B cell (primary cell): ENCODE measurements around the gene PLCG1. TPM values are rescaled to one million over a fixed set of nuclear protein-coding genes. Genes with fewer than 3 reads are reported as not detected.

Experiments
- ATAC-seq: fragments of 200-7000 bp; cut with Tn5 transposase; one replicate; pipeline ENCODE4 v1.10.0; 2021; ENCODE audit warnings: low read depth, mild to moderate bottlenecking, moderate number of reproducible peaks, moderate library complexity
- CTCF ChIA-PET: fragments of 350-600 bp; sonication (Branson Sonifier 250); formaldehyde crosslinking; loops from one replicate; lab custom pipeline; 2021; ENCODE audit warnings: antibody characterized with exemption, inconsistent platforms; lab: Charles Lee
- POLR2A ChIA-PET: fragments of 350-600 bp; sonication (Branson Sonifier 250); formaldehyde crosslinking; loops from one replicate; lab custom pipeline; 2021; ENCODE audit warnings: antibody characterized with exemption; lab: Charles Lee
- DNase-seq: peaks from one replicate; pipeline ENCODE4 v3.0.0; 2013
- H2AFZ ChIP-seq: 2 replicates; pipeline ENCODE4 v1.6.1; 2012; ENCODE audit warnings: mild to moderate bottlenecking, low read depth, low read length; ENCODE audit not compliant: insufficient read depth, poor library complexity, severe bottlenecking
- H3K27ac ChIP-seq, 2 donors: 1 replicate in 1 of 2; 2 replicates in 1 of 2; pipeline ENCODE4 v1.5.1; 2012 to 2013; ENCODE audit warnings: low read length in 2 of 2, mild to moderate bottlenecking in 2 of 2, moderate library complexity in 1 of 2
- H3K27me3 ChIP-seq, 4 experiments: fragments of 200-600 bp in 1 of 4; sonication (generic) in 1 of 4; replicated peaks in 1 of 4; 1 replicate in 2 of 4; 2 replicates in 2 of 4; pipeline versions ENCODE4 v1.6.1 to v1.7.0; 2013 to 2016; ENCODE audit warnings: low read length in 3 of 4, mild to moderate bottlenecking in 2 of 4, mixed read lengths in 1 of 4, moderate library complexity in 1 of 4; ENCODE audit not compliant: insufficient read depth in 4 of 4, control insufficient read depth in 3 of 4; ENCODE audit errors: control extremely low read depth in 1 of 4
- H3K36me3 ChIP-seq, 2 experiments: replicated peaks in 1 of 2; 1 replicate in 1 of 2; 2 replicates in 1 of 2; pipeline versions ENCODE4 v1.6.1 to v1.7.1; 2013; ENCODE audit warnings: low read length in 1 of 2; ENCODE audit not compliant: insufficient read depth in 2 of 2, control insufficient read depth in 1 of 2; ENCODE audit errors: control extremely low read depth in 1 of 2, extremely low read depth in 1 of 2
- H3K4me1 ChIP-seq, 2 donors: fragments of 200-600 bp in 1 of 2; sonication (generic) in 1 of 2; 1 replicate in 1 of 2; 2 replicates in 1 of 2; pipeline versions ENCODE4 v1.5.1 to v1.6.1; 2013 to 2017; ENCODE audit warnings: low read length in 2 of 2; ENCODE audit not compliant: control insufficient read depth in 2 of 2, insufficient read depth in 2 of 2
- H3K4me2 ChIP-seq: replicated peaks from 2 replicates; pipeline ENCODE3; 2012; ENCODE audit warnings: mild to moderate bottlenecking, low read depth, low read length; ENCODE audit not compliant: poor library complexity, severe bottlenecking
- H3K4me3 ChIP-seq, 5 experiments: fragments of 200-600 bp in 1 of 5; sonication (generic) in 1 of 5; 1 replicate in 3 of 5; 2 replicates in 2 of 5; pipeline versions ENCODE4 v1.5.1 to v1.7.0; 2011 to 2016; ENCODE audit warnings: low read length in 4 of 5, mild to moderate bottlenecking in 4 of 5, low read depth in 2 of 5, control low read depth in 1 of 5, moderate library complexity in 1 of 5; ENCODE audit not compliant: insufficient read depth in 1 of 5; ENCODE audit errors: control extremely low read depth in 1 of 5, extremely low read depth in 1 of 5
- H3K79me2 ChIP-seq: fragments of 200-600 bp; sonication (generic); one replicate; pipeline ENCODE4 v1.6.0; 2016; ENCODE audit warnings: low read length; ENCODE audit not compliant: control insufficient read depth, insufficient read depth
- H3K9ac ChIP-seq: fragments of 200-600 bp; sonication (generic); 2 replicates; pipeline ENCODE4 v1.6.1; 2017; ENCODE audit warnings: mild to moderate bottlenecking, low read length, moderate library complexity
- H3K9me3 ChIP-seq, 3 donors: one replicate each; pipeline versions ENCODE4 v1.6.1 to v1.7.1; 2013; ENCODE audit warnings: low read length in 2 of 3; ENCODE audit not compliant: control insufficient read depth in 2 of 3, insufficient read depth in 1 of 3; ENCODE audit errors: control extremely low read depth in 1 of 3
- H4K20me1 ChIP-seq: 2 replicates; pipeline ENCODE4 v1.6.0; 2012; ENCODE audit warnings: mild to moderate bottlenecking, low read length; ENCODE audit not compliant: insufficient read depth, control insufficient read depth, poor library complexity, severe bottlenecking
- H3K27ac Mint-ChIP-seq: one replicate; pipeline ENCODE4 v1.8.0; 2021; ENCODE audit warnings: mixed read lengths
- H3K27me3 Mint-ChIP-seq: one replicate; pipeline ENCODE4 v1.8.0; 2021; ENCODE audit warnings: mixed read lengths
- H3K4me1 Mint-ChIP-seq: one replicate; pipeline ENCODE4 v1.8.0; 2021; ENCODE audit warnings: mixed read lengths
- H3K4me3 Mint-ChIP-seq: one replicate; pipeline ENCODE4 v1.8.0; 2021; ENCODE audit warnings: mixed read lengths
- H3K9me3 Mint-ChIP-seq: one replicate; pipeline ENCODE4 v1.8.0; 2022; ENCODE audit warnings: mixed read lengths; ENCODE audit not compliant: insufficient read depth
- CTCF ChIP-seq: fragments of 200-600 bp; IDR thresholded peaks from one replicate; pipeline ENCODE4 v1.8.0; 2022; ENCODE audit warnings: antibody characterized with exemption, mild to moderate bottlenecking
- EZH2 ChIP-seq: IDR thresholded peaks from 2 replicates; pipeline ENCODE4 v1.6.1; 2012; ENCODE audit warnings: borderline replicate concordance, low read depth, mild to moderate bottlenecking, moderate library complexity, low read length; ENCODE audit not compliant: insufficient read depth, poor library complexity, severe bottlenecking
- whole genome bisulfite sequencing: methylation state at CpG from one replicate; pipeline ENCODE4 v1.1.5; 2013; ENCODE audit warnings: missing lambda C conversion rate; ENCODE audit not compliant: insufficient coverage; 5-methylcytosine and 5-hydroxymethylcytosine counted together
- intact Hi-C: fragments of 100-400 bp; cut with micrococcal nuclease; formaldehyde crosslinking; loops from one replicate; pipeline ENCODE4 v1.10.0; 2022
- polyA plus RNA-seq: library from polyadenylated mRNA; depleted of rRNA; stranded (reverse); fragments of >200 nt; gene quantifications from 2 replicates; pipeline ENCODE4 v1.2.3, GENCODE V29; 2012
- total RNA-seq, 2 donors: library from RNA; stranded (reverse); fragments of 120-200 nt in 1 of 2; gene quantifications; 1 replicate in 1 of 2; 2 replicates in 1 of 2; pipeline versions ENCODE4 v1.2.3 to v1.2.4, GENCODE V29; 2013 to 2022

The PLCG1 gene
- total and polyA plus RNA-seq, 2 donors (not counting 1 experiment from before 2014, with no cell fraction given) = 98.7 to 101 TPM

GRCh38 chr20:41108531-41108930 is 28.8 kb upstream of the PLCG1 start:
- H3K27ac ChIP-seq = no peak overlapping the region
- 100% methylated on average over 1 of the region's 1 CpG for WGBS
- no peak overlapping the region for H3K27ac Mint-ChIP-seq

GRCh38 chr20:41110012-41110411 is 27.3 kb upstream of the PLCG1 start:
- intact Hi-C loops = no loop called here
- Histone ChIP-seq H3K27ac (no peak overlapping the region), H3K36me3 (peaks cover 4 to 37% of the 10 kb centered on the region in 2 experiments), H4K20me1 (no peaks in the 10 kb centered on the region), H3K4me1 (no peaks in the 10 kb centered on the region), H3K9ac (no peak overlapping the region), H3K9me3 (no peaks in the 10 kb centered on the region), H3K4me3 (no peak overlapping the region), H3K79me2 (no peaks in the 10 kb centered on the region), H3K4me2 (no peak overlapping the region), H2AFZ (no peak overlapping the region), H3K27me3 (no peaks in the 10 kb centered on the region)
- DNase-seq = no peak
- no peaks in the 10 kb centered on the region for H3K27me3 Mint-ChIP-seq
- no peak overlapping the region for H3K27ac Mint-ChIP-seq
- no peak overlapping the region for H3K4me3 Mint-ChIP-seq
- ChIA-PET POLR2A (interaction anchor here (0.5 to 1.0 kb wide), 2 partner anchors 21 to 157 kb away, joined by 3 to 4 read pairs; no protein-coding TSS in a partner anchor), CTCF (interaction anchor here (1.3 to 1.6 kb wide), 2 partner anchors 15 to 142 kb away, joined by 6 to 7 read pairs; no protein-coding TSS in a partner anchor)
- peaks cover 17% of the 10 kb centered on the region for H3K4me1 Mint-ChIP-seq
- 100% methylated on average over 5 of the region's 11 CpGs for WGBS
- no peak for ATAC-seq
- TF ChIP-seq CTCF (no peak), EZH2 (no peak)
- no peaks in the 10 kb centered on the region for H3K9me3 Mint-ChIP-seq

More at GRCh38 chr20:41108531-41108930, 28.8 kb upstream of the PLCG1 start:
- no peaks in the 10 kb centered on the region for H4K20me1 ChIP-seq
- no peaks in the 10 kb centered on the region for H3K79me2 ChIP-seq
- ATAC-seq (no peak), DNase-seq (no peak)
- H3K4me3 ChIP-seq = no peak overlapping the region
- no peaks in the 10 kb centered on the region for H3K4me1 ChIP-seq
- no peaks in the 10 kb centered on the region for H3K9me3 ChIP-seq
- Mint-ChIP-seq H3K4me1 (peaks cover 17% of the 10 kb centered on the region), H3K4me3 (no peak overlapping the region), H3K9me3 (no peaks in the 10 kb centered on the region), H3K27me3 (no peaks in the 10 kb centered on the region)
- H3K27me3 ChIP-seq = no peaks in the 10 kb centered on the region
- CTCF ChIA-PET = interaction anchor here (0.6 to 1.6 kb wide), 4 partner anchors 12 to 189 kb away, joined by 3 to 4 read pairs (median 3); no protein-coding TSS in a partner anchor
- intact Hi-C loops = no loop called here
- POLR2A ChIA-PET = no interaction called here
- H2AFZ ChIP-seq = no peak overlapping the region
- peaks cover 0 to 38% of the 10 kb centered on the region in 2 experiments for H3K36me3 ChIP-seq
- H3K9ac ChIP-seq = no peak overlapping the region
- TF ChIP-seq EZH2 = no peak
- TF ChIP-seq CTCF = no peak
- no peak overlapping the region for H3K4me2 ChIP-seq
